Prostate gland (tissue), 2 donors: ENCODE results near the gene SLC16A12.

Experiments used
- CTCF ChIP-seq, 4 experiments: fragments of 200-600 bp in 2 of 4; fragments of 450-650 bp in 2 of 4; sonication (generic) in 2 of 4; IDR thresholded peaks; 1 replicate in 3 of 4; 2 replicates in 1 of 4; pipeline ENCODE4 v1.5.1; 2016 to 2019; ENCODE audit warnings: antibody characterized with exemption in 4 of 4, mild to moderate bottlenecking in 2 of 4, moderate library complexity in 2 of 4
- POLR2A ChIP-seq: fragments of 450-650 bp; IDR thresholded peaks from one replicate; pipeline ENCODE4 v1.6.1; 2016; ENCODE audit warnings: antibody characterized with exemption, mild to moderate bottlenecking
- POLR2AphosphoS5 ChIP-seq: sonication (generic); formaldehyde crosslinking; IDR thresholded peaks from one replicate; pipeline ENCODE4 v1.6.1; 2017; ENCODE audit warnings: antibody characterized with exemption

- TF ChIP-seq POLR2AphosphoS5 = no peak
- TF ChIP-seq CTCF (IDR thresholded peaks at IDR 0.05) = no peak
- TF ChIP-seq POLR2A = no peak
Observed at GRCh38 chr10:89491932-89492331, 43.5 kb downstream of the SLC16A12 start.
